ENCODE results near the gene CBLN3.
"Not testable (repeated sequence)": the region's sequence is repeated elsewhere in the genome, so short reads cannot be mapped to it uniquely, and the experiment has no call there.

CBLN3 gene

DNA sequence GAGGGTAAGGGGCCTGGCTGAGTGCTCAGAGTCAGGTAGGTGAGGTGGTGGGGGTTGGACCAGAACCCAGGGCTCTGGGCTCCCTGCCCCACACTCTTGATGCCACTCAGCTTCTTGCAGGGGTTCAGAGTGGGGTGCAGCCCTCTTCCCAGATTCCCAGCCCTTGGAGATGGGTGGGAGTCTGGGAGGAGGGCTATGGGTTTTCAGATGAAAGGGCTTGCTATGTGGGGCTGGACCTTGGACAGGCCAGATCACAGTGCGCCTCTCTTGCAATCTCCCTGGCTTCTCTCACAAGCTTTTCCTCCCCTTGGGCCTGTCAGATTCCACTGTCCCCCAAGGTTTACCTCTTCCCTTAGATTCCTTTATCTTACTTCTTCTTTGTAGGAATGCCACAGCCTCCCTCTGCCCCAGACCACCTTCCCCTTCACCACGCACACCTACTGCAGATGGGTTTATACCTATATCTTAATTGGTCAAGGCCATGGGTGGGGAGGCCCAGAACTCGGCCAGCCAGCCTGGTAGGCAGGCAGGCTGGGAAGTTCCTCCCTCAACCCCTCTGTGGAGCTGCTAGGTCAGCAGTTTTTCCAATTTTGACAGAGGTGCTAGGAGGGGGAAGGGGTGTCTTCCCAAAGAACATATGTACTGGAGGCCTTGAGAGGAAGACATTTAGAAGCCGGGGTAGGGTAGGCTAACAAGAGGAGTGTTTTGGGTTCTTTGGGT lies 29.3 kb downstream of the CBLN3 start:
- DNase-seq: no peak

DNA sequence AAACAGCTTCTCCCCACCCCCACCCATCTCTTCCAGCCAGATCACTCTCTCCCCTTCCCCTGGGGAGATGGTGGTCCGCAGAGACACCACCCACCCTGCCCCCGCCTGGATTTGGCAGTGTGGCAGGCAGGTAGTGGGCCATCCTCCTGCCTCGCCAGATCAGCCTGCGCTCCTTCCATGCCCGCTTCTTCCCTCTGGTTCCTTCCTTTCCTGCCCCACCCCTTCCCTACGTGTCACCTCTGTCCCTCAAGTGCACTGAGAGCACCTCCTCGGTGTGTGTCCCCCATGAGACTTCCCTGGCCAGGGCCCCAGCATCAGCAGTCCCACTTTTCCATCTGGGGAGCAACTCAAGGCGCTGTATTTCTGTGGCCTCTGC lies 30.0 kb downstream of the CBLN3 start:
- DNase-seq: no peak

DNA sequence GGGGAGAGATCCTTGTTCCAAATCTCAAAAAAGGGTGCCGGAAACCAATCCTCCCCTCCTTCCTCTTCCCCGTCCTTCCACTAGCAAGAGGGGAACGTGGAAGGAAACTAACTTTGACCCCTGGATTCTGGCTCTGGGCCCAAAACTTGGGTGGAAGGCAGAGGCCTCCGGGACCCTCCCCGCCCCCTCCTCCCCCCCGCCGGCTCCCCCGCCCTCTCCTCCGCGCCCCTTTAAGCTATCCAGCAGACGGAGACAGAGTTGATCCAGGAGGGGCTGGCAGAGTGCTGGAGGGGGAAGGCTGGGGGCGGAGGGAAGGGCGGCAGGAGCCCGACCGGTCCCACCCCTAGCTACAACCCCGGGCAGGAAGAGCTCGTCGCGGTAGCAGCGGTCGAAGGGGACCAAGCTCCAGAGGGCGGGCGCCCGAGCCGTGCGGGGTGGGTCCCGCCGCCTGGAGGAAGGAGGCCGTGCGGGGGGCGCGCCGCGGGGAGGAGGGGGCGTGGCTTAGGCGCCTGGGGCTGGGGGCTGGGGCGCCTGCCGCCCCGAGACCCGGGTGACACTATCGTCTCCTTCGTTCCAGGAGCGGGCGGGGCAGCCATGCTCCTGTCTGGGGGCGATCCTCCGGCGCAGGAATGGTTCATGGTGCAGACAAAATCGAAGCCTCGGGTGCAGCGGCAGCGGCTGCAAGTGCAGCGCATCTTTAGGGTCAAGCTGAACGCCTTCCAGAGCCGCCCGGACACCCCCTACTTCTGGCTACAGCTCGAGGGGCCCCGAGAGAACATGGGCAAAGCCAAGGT lies 30.6 kb downstream of the CBLN3 start, which contains the start of gene NYNRIN:
NYNRIN (plus strand) TSS at position 351 of the 794 bp plus-strand sequence; CDS start at position 595, 244 bp downstream.
- peak; percentile 34 for DNase-seq

DNA sequence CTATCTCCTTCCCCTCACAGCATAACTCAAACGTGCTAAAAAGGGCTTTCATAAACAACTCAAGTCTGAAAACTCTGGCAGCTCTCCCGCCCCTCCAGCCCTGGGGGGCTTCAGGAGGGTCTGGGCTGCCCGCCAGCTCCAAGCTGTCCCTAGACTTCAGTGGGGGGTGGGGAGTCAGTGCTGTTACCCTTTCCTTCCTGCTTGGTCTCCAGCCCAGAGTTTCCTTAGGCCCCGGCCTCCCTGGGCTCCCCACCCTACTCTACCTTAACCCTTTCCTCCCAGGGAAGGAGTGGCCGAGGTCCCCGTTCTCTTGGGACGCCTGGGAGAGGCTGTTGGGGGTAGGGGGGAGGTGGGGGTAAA lies 31.2 kb downstream of the CBLN3 start:
- no peak for DNase-seq

DNA sequence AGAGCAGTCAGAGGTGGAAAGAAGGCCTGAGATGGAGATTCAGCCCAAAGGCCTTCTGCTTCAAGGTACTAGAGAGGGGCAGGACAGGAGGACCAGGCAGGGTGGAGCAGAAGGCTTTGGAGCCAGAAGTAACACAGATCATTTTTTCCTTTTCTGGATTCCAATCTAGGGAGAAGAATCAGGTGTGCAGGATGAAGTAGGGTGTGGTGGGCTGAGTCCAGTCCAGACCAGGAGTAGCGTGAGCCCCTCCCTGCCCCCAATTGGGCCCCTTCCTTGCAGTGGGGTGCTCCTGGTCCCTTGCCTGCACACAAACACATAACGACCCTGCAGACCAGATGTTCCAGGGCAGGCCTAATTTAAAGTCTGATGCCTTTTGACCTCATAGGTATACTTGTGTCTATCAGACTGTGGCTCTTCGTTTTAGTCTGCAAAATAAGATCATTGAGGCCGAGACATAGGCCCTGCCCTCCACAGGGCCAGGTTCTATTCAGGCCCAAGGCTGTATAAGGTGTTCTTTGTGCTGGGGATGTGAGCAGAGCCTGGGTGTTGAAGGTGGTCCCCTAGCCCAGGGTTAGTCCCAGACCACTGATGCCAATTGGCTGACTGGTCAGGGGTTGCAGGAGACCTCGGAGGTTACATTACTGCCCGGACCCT lies 31.7 kb downstream of the CBLN3 start:
- no peak for DNase-seq

DNA sequence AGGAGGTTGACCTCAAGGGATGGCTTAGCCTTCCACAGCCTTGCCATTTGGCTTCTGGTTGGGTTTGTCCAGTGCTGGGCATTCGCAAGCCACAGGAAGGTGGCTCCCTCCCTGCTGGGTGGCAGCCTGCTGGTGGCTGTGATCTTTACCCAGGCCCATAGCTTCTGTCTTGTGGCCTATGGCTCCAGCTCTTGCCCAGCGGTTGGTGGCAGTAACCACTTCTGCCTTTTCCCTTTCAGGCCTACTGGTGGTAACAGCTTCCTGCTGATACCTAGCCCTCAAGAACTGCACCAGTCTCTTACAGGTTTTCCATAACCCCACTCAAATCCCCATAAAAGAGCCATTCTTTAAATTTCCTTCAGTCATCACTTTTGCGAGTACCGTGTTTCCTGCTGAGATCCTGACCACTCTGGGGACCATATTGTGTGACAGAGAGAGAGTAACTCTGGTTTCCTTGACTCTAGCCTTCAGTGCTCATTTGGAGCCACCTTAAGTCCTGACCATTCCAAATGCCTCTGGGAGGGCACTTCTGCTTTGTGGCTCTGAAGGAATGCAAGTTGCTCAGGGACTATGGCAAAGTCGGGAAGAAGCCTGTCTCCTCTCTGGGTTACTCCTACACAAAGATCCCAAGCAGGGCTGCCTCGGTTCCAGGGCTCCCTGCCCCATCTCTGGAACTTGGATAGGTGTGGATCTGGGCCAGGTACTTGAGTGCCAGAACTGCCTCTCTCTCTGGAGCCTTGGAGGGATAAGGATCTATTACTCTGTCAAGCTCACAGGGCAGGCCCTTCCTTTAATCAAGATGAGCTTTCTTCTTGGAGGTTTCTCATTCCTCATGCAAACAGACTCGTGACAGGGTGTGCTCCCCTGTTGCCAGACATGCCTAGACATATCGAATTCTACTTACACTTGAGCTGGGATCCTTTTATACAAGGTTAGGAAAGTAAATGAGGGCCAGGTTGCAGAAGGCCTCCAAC lies 33.6 kb downstream of the CBLN3 start:
- no peak for DNase-seq

DNA sequence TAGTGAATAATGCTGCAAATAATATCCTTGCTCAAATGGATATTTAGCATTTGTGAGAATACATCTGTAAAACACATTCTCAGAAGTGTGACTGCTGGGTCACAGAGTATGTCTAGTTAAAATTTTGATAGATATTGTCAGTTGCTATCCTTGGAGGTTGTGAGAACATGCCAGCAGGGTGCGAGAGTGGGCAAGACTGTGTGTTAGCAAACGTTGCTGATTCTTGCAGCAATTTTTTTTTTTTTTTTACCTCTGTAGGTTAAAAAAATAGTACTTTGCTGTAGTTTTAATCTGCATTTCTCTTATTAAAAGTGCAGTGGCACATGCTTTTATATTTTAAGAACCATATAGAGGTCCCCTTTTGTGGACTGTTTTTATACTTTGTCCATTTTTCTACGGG lies 35.2 kb downstream of the CBLN3 start:
- DNase-seq: no peak

DNA sequence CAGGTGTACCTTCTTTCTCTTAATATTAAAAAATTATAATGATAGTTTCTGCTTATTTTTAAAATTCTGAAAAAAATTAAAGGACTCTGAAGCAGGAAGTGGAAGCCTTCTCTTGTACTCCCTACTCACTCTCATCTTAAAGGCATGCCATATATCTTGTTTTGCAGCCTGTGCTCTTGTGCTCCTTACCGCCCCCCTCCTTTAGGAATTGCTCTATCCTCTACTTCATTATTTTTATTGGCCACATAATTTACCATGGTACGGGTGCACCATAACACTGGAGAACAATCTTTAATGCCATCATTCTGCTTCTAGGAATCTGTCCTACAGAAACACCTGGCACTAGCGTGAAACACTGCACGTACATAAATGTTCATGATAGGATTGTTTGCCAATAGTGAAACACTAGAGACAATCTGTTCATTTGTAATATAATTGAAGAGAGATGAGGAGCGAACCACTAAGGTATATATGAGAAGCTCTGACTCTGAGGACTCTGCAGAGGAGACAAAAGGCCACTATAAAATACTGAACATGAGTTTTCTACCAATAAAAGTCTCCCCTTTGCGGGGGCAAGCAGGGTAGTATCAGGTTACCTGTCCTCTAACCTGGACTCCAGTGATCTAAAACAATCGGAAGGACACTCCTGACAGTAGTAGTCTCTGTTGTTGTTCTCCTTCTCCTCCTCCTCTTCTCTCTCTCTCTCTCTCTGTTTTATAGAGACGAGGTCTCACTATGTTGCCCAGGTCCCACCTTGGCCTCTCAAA lies 37.0 kb downstream of the CBLN3 start:
- no peak for DNase-seq

DNA sequence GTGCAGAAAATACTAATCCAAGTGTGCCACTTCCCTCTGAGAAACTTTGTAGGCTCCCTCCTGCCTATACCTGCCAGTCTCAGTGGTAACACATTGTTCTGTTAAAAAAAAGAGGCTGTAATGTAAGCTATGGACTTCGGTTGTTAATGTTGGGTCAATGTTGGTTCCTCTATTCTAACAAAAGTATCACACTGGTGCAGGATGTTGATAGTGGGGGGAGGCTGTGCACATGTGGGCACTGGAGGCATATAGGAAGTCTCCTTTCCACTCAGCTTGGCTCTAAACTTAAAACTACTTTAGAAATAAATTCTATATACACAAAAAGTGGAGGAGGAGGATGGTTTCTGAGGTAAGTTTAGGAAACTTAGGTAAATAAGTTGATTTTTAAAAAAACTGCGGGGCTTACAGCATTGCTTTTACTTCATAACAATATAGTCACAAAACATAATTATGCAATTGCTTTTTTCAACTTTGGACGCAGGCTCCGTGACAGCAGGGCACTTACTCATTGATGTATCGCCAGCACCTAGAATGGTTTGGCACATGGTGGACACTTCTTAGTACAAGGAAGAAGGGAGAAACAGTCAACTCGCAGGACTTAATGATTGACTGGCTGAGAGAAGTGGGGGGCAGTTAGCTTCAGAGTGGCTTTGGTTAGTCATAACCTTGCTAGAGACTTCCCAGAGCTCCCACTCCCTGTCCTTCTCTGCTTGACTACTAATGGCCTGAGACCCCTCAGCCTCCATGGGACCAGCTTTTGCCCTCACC lies 38.6 kb downstream of the CBLN3 start:
- no peak for DNase-seq

DNA sequence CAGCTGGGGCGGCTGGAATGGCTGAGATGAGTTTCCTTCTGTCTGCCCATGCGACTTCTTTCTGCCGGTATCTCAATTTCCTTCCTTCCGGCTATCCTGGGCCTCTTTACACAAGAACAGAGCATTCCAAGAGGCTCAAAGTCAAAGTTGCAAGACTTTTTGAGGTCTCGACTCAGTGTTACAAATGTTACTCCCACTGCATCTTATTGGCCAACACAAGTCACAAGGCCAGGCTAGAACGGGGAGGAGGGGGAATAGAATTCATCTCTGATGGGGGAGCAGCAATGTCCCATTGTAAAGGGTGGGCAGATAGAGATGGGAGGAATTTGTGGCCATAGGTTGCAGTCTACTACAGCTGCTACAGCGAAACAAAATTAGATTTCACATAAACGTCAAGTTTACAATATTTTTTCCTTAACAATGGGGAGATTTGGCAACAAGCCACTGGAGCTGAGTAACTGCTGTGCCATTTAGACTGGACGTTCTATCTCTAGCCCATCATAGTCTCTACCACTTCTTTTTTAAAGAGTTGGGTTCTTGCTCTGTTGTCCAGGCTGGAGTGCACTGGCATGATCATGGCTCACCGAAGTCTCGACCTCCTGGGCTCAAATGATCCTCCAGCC lies 40.1 kb downstream of the CBLN3 start:
- DNase-seq: no peak

DNA sequence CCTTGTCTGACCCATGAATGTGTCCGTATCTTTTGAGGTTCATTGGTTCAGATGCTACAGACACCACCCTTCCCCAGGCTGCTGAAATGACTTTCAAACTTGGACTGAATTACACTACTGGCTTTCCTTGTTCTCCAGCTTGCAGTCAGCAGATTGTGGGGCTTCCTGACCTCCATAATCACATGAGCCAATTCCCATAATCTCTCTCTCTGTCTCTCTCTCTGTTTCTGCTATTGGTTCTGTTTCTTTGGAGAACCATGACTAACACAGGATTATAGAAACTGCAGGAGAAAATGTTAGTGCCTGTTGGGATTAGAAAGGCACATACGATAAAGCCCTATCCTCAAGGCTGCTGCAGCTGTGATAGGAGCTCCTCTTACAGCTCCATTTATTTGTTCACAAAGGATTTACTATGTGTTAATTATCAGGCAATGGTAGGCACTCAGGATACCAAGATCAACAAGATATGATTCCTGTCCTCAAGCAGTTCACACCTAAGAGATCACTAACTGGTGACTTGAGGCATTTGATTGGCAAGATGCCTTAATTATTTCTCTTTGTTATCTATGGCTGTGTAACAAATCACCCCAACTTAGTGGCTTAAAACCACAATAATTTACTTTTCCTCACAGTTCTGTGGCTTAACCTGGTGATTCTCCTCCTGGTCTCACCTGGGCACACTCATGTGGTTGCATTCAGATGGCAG lies 40.8 kb downstream of the CBLN3 start:
- DNase-seq: no peak

DNA sequence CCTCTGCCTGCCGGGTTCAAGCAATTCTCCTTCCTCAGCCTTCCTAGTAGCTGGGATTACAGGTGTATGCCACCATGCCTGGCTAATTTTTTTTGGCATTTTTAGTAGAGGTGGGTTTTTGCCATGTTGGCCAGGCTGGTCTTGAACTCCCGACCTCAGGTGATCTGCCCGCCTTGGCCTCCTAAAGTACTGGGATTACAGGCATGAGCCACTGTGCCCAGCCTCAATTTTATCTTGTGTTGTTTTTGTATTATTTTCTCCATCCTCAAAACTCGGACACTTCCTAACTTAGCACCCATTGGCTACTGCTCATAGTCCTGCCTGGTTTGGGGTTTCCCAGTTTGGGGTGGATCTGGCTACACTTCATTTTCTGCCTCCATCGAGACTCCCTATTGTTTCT lies 41.9 kb downstream of the CBLN3 start:
- not testable (repeated sequence) for DNase-seq

DNA sequence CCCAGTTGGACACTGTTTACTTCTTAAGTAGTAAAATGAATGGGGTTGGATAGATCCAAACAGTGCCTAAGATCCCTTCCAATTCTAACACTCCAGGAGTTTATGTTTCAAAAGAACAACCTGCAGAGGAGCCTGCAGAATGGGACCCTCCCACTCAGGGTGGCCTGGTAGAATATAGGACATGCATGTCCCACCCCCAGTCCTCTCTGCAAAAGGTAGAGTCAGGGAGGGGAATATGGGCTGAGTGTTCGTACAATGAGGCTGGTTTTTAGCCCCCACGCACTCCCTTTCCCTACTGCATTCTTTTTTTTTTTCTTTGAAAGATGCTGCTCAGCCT lies 42.5 kb downstream of the CBLN3 start:
- no peak for DNase-seq

DNA sequence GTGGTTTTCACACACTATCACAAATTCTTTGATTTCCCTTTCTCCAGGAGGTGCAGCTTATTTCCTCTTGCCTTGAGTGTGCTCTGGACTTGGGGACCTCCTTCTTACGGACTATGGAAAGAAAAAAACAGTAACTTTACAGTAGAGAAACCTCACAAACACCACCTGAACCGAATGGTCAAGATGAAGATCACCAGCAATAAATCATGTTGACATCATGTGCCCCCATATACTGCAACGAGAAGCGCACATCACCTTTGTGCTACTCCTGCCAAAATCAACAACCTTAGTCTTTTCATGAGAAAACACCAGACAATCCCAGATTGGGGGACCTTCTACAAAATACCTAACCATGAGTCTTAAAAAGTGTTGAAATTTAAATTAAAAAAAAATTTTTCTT lies 43.9 kb downstream of the CBLN3 start:
- no peak for DNase-seq

DNA sequence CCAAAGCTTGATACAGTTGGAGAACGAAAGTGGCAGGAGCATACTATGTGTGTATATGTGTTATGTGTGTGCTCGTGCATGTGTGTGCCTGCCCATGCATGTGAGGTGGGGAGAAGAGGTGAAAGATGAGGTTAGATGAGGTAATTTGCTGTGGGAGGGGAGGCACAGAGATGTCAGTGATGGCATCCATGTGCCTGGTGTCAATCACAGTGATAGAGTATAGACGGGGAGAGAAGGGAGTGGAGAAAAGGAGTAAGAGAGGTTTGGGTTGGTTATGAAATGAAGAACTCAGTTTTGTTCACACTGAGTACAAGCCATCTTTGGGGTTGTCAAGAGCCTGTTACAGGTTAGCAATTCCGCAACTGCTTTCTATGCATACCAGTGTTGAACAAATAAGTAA lies 45.3 kb downstream of the CBLN3 start:
- DNase-seq: no peak

DNA sequence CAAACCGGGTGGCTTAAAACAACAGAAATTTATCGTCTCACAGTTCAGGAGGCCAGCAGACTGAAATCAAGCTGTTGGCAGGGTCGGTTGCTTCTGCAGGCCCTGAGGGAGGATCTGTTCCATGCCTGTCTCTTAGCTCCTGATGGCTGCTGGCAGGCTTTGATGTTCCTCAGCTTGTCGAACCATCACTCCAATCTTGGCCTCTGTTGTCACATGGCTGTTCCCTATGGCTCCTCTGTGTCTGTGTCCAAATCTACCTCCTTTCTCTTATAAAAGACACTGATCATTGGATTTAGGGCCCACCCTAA lies 47.5 kb downstream of the CBLN3 start:
- no peak for DNase-seq

DNA sequence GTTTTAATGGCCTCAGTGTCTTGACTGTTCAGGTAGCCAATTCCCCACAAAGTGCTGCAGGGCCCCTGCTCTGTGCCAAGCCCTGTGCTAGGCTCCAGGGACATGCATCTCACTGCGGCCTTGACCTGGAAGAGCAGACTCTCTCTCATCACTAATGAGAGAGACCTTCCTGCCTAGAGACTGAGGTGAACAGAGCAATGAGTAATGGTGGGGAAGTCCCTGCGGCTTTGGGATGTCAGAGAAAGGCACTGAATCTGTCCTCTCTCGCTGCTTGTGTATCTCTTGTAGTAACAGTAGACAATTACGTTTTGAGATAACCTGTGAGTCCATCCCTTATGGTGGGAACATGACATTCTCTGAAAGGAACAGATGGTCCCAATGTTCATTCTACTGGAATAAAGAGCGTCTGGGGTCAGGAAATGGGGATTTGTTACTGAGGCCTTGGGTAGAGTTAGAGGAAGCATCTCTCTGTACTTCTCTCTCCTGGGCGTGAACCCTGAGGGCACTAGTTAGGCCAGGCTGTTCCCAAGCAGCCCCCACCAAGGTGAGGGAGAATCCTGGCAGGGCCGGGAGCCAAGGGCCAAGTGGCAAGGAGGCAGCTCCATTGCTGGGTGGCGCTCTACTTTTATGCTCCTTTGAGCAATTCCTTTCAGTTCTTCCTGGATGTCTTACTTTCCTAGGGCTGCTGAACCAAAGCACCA lies 48.0 kb downstream of the CBLN3 start:
- no peak for DNase-seq

DNA sequence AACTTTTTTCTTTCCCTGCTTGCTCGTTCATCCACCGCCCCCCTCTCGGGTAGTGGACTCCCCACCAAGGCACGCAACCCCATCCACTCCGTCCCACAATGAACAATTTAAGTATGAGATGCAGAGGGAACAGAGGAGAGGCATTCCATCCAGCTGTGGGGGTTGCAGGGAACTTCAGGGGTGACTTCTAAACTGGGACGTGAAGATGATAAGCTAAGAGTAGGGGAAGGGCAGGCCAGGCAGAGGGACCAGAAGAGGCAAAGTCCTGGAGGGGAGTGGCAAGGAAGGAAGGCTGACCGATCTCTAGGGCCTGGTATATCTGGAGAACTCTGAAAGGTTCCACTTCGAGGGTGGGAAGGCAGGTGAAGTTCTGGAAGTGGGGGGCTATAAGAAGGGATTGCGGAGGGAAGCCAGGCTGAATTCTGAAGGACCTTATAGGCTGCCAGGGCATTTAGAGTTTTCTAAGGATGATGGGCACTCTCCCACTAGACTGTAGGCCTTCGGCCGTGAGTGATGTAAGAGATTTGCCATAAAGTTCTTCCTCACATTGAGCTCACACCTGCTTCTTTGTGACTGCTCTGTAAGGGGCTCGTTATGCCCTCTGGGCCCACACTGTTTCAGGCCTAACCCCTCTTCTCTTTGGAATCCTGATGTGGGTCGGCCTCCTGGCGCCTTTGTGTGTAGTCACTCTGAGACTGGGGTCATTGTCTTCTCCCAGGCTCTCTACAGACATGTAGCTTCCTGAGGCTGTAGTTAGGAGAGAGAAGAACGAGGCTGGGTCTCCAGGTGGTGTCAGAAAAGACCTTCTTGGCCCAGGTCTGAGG lies 49.3 kb downstream of the CBLN3 start:
- DNase-seq: no peak
